Endothelial cell of umbilical vein (primary cell): Measurements from ENCODE around the gene BACE1-AS. TPM values are rescaled to one million over a fixed set of nuclear protein-coding genes. Genes with fewer than 3 reads are reported as not detected.
A peak's percentile ranks its signal among the peaks of the same experiment; 100 is the strongest.

Experiments
- BruUV-seq: library from RNA; stranded (reverse); fragments of 400-500 nt; replicated peaks from 2 replicates; lab custom pipeline; 2021; lab: Mats Ljungman, UMichigan
- CTCF ChIA-PET: fragments of 300-600, 350-600 bp; sonication (Branson Sonifier 250); formaldehyde crosslinking; loops from one replicate; lab custom pipeline; 2021; ENCODE audit warnings: antibody characterized with exemption, inconsistent platforms; lab: Charles Lee
- POLR2A ChIA-PET: fragments of 300-600, 350-600 bp; sonication (Branson Sonifier 250); formaldehyde crosslinking; loops from one replicate; lab custom pipeline; 2021; ENCODE audit warnings: antibody characterized with exemption, inconsistent platforms; lab: Charles Lee
- DNase-seq: peaks from one replicate; pipeline ENCODE4 v3.0.0-alpha.2; 2011; ENCODE audit warnings: low read depth, low spot score
- FAIRE-seq: peaks from 2 replicates; lab custom pipeline; 2011; peaks lifted over from hg19 to GRCh38; lab: Jason Lieb, UNC
- H2AFZ ChIP-seq: 2 replicates; pipeline ENCODE4 v1.6.0; 2012; ENCODE audit warnings: low read depth, low read length, control low read depth, inconsistent platforms
- H3K27ac ChIP-seq: 2 replicates; pipeline ENCODE4 v1.5.1; 2011; ENCODE audit warnings: low read depth, mild to moderate bottlenecking, control low read depth, low read length, moderate library complexity; ENCODE audit not compliant: insufficient read depth
- H3K27me3 ChIP-seq, 2 experiments: 2 replicates each; pipeline versions ENCODE4 v1.6.0 to v1.6.1; 2011; ENCODE audit warnings: low read length in 2 of 2, mixed read lengths in 1 of 2; ENCODE audit not compliant: control insufficient read depth in 2 of 2, insufficient read depth in 2 of 2
- H3K36me3 ChIP-seq, 2 experiments: 2 replicates in 1 of 2; 3 replicates in 1 of 2; pipeline ENCODE4 v1.5.1; 2011; ENCODE audit warnings: low read length in 2 of 2, mild to moderate bottlenecking in 1 of 2, moderate library complexity in 1 of 2; ENCODE audit not compliant: control insufficient read depth in 2 of 2, insufficient read depth in 2 of 2; ENCODE audit errors: extremely low read depth in 1 of 2
- H3K4me1 ChIP-seq: 3 replicates; pipeline ENCODE4 v1.5.1; 2011; ENCODE audit warnings: mild to moderate bottlenecking, low read length; ENCODE audit not compliant: control insufficient read depth, insufficient read depth; ENCODE audit errors: extremely low read depth
- H3K4me2 ChIP-seq: 2 replicates; pipeline ENCODE4 v1.6.1; 2011; ENCODE audit warnings: low read length, control low read depth, mixed read lengths; ENCODE audit not compliant: insufficient read depth
- H3K4me3 ChIP-seq, 3 experiments: fragments of 200-600 bp in 1 of 3; sonication (generic), shearing (Covaris generic) in 1 of 3; replicated peaks in 1 of 3; 2 replicates each; pipeline ENCODE4 v1.5.1; 2011 to 2016; ENCODE audit warnings: control low read depth in 3 of 3, low read length in 3 of 3, mild to moderate bottlenecking in 2 of 3, inconsistent platforms in 1 of 3, low read depth in 1 of 3, moderate library complexity in 1 of 3; ENCODE audit not compliant: insufficient read depth in 1 of 3
- H3K79me2 ChIP-seq: 2 replicates; pipeline ENCODE4 v1.6.0; 2012; ENCODE audit warnings: low read length, inconsistent platforms; ENCODE audit not compliant: control insufficient read depth, insufficient read depth
- H3K9ac ChIP-seq: replicated peaks from 2 replicates; pipeline ENCODE3; 2011; ENCODE audit warnings: low read length, control low read depth; ENCODE audit not compliant: insufficient read depth; ENCODE audit errors: extremely low read depth
- H3K9me1 ChIP-seq: replicated peaks from 3 replicates; pipeline ENCODE4 v1.6.0; 2011; ENCODE audit warnings: mild to moderate bottlenecking, low read length; ENCODE audit not compliant: control insufficient read depth, insufficient read depth; ENCODE audit errors: extremely low read depth
- H3K9me3 ChIP-seq: replicated peaks from 2 replicates; pipeline ENCODE4 v1.5.1; 2012; ENCODE audit warnings: low read length, inconsistent platforms; ENCODE audit not compliant: control insufficient read depth, insufficient read depth
- H4K20me1 ChIP-seq: replicated peaks from 2 replicates; pipeline ENCODE3; 2011; ENCODE audit warnings: mild to moderate bottlenecking, low read length; ENCODE audit not compliant: control insufficient read depth, insufficient read depth; ENCODE audit errors: extremely low read depth
- CTCF ChIP-seq, 2 donors: IDR thresholded peaks; 1 replicate in 1 of 2; 2 replicates in 1 of 2; pipeline ENCODE4 v1.5.1; 2011; ENCODE audit warnings: low read length in 2 of 2, mild to moderate bottlenecking in 2 of 2, moderate library complexity in 2 of 2, control low read depth in 1 of 2, inconsistent platforms in 1 of 2, low read depth in 1 of 2; ENCODE audit not compliant: insufficient read depth in 1 of 2; ENCODE audit errors: extremely low read depth in 1 of 2
- EZH2 ChIP-seq: IDR thresholded peaks from 2 replicates; pipeline ENCODE4 v1.6.1; 2012; ENCODE audit warnings: borderline replicate concordance, low read depth, mild to moderate bottlenecking, moderate library complexity, low read length, inconsistent platforms; ENCODE audit not compliant: severe bottlenecking
- FOS ChIP-seq: IDR thresholded peaks from 2 replicates; pipeline ENCODE4 v1.6.1; 2011; ENCODE audit warnings: mild to moderate bottlenecking, low read length, moderate library complexity, borderline replicate concordance; ENCODE audit not compliant: insufficient read depth
- GATA2 ChIP-seq: IDR thresholded peaks from 2 replicates; pipeline ENCODE4 v1.7.0; 2011; ENCODE audit warnings: low read depth, mild to moderate bottlenecking, moderate library complexity, mixed read lengths, low read length; ENCODE audit not compliant: insufficient read length, insufficient read depth
- JUN ChIP-seq: IDR thresholded peaks from 2 replicates; pipeline ENCODE4 v1.6.1; 2011; ENCODE audit warnings: borderline replicate concordance, low read depth; ENCODE audit not compliant: insufficient read length, insufficient read depth
- MYC ChIP-seq: IDR thresholded peaks from one replicate; pipeline ENCODE4 v1.6.1; 2011; ENCODE audit warnings: mild to moderate bottlenecking, low read depth, low read length
- POLR2A ChIP-seq: IDR thresholded peaks from 2 replicates; pipeline ENCODE4 v1.6.1; 2012; ENCODE audit warnings: low read depth, mild to moderate bottlenecking, control low read depth, low read length
- POLR2AphosphoS5 ChIP-seq: IDR thresholded peaks from 2 replicates; pipeline ENCODE4 v1.6.1; 2012; ENCODE audit warnings: low read depth, mild to moderate bottlenecking, control low read depth, low read length, moderate library complexity; ENCODE audit not compliant: insufficient read depth
- dilution Hi-C: fragments of 300-500 bp; cut with MboI; formaldehyde crosslinking; loops from one replicate; pipeline ENCODE4 v1.15.0; 2019; ENCODE audit warnings: low sequenced_read_pairs; ENCODE audit not compliant: extremely low pct_ligation_motif_present
- intact Hi-C: fragments of 100-400 bp; cut with micrococcal nuclease; formaldehyde crosslinking; loops from one replicate; pipeline ENCODE4 v1.10.0; 2022
- polyA plus RNA-seq, 4 experiments: library from polyadenylated mRNA; depleted of rRNA in 3 of 4; stranded (reverse) in 3 of 4; unstranded in 1 of 4; fragments of >200 nt; gene quantifications; 2 replicates each; pipeline versions ENCODE4 v1.2.1 to v1.2.3, GENCODE V29; 2011 to 2012; ENCODE audit warnings: missing spikeins in 1 of 4
- total RNA-seq: library from RNA; stranded (reverse); gene quantifications from 2 replicates; pipeline ENCODE4 v1.2.3, GENCODE V29; 2021
- TF ChIP-seq, protein P1 (sequence below): IDR thresholded peaks from 2 replicates; pipeline ENCODE4 v1.6.1; 2011; ENCODE audit not compliant: insufficient read depth, insufficient read length

BACE1-AS gene
- total and polyA plus RNA-seq, 2 donors (not counting 3 experiments of a cell fraction or from before 2014, with no cell fraction given): 7.6 to 8.1 TPM

GRCh38 chr11:117281869-117282268, 9.3 kb upstream of the BACE1-AS start:
- POLR2A ChIA-PET: no interaction called here
- no peak overlapping the region for H3K9ac ChIP-seq
- no peaks in the 10 kb centered on the region for H4K20me1 ChIP-seq
- dilution Hi-C loops (no loop called here), intact Hi-C loops (loop anchor here (2.0 kb wide), 1 partner anchor 35 kb away; the partner anchor contains the start of gene BACE1)
- FAIRE-seq (no peak), DNase-seq (no peak)
- H3K79me2 ChIP-seq: no peaks in the 10 kb centered on the region
- H3K27ac ChIP-seq: peak overlapping the region; percentile 64
- H3K4me1 ChIP-seq: peaks cover 21% of the 10 kb centered on the region
- no peak overlapping the region for H3K4me2 ChIP-seq
- no peaks in the 10 kb centered on the region for H3K9me3 ChIP-seq
- no peaks in the 10 kb centered on the region for H3K27me3 ChIP-seq
- peaks cover 5 to 9% of the 10 kb centered on the region in 2 experiments for H3K36me3 ChIP-seq
- no peak for TF ChIP-seq POLR2AphosphoS5
- TF ChIP-seq CTCF (IDR thresholded peaks at IDR 0.05; ENCODE audit: extremely low read depth in 1 of 2, insufficient read depth in 1 of 2, low read depth in 1 of 2, low read length in 2 of 2): no peak
- TF ChIP-seq, protein P1, sequence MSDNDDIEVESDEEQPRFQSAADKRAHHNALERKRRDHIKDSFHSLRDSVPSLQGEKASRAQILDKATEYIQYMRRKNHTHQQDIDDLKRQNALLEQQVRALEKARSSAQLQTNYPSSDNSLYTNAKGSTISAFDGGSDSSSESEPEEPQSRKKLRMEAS: no peak
- no peak for TF ChIP-seq FOS
- no peak for TF ChIP-seq JUN
- TF ChIP-seq MYC: no peak
- TF ChIP-seq POLR2A: no peak
- TF ChIP-seq EZH2: no peak
- no peak for TF ChIP-seq GATA2
- H2AFZ ChIP-seq: no peak overlapping the region
- no peak overlapping the region for H3K4me3 ChIP-seq
- BruUV-seq: TSS peak; percentile 43
- CTCF ChIA-PET: no interaction called here
- no peaks in the 10 kb centered on the region for H3K9me1 ChIP-seq
